Lung (tissue), 12 donors: ENCODE data around the gene MED12. TPM values are rescaled to one million over a fixed set of nuclear protein-coding genes. Genes with fewer than 3 reads are reported as not detected.

ENCODE experiments used
- ATAC-seq: fragments of 200-7000 bp; cut with Tn5 transposase; one replicate; pipeline ENCODE4 v1.9.1; 2020; ENCODE audit warnings: moderate number of reproducible peaks; ENCODE audit not compliant: insufficient read depth, low FRiP score
- DNase-seq, 3 donors: peaks; one replicate each; pipeline ENCODE4 v3.0.0-alpha.2; 2013 to 2017
- H3K27ac ChIP-seq, 2 donors: one replicate each; pipeline ENCODE4 v1.5.1; 2013; ENCODE audit warnings: mild to moderate bottlenecking in 2 of 2, moderate library complexity in 2 of 2, control low read depth in 1 of 2, inconsistent platforms in 1 of 2, low read depth in 1 of 2, low read length in 1 of 2
- H3K27me3 ChIP-seq, 3 donors: one replicate each; pipeline ENCODE4 v1.5.1; 2013; ENCODE audit warnings: low read length in 2 of 3; ENCODE audit not compliant: control insufficient read depth in 3 of 3, insufficient read depth in 3 of 3
- H3K36me3 ChIP-seq, 4 donors: one replicate each; pipeline ENCODE4 v1.5.1; 2013; ENCODE audit warnings: low read length in 4 of 4, mild to moderate bottlenecking in 1 of 4, moderate library complexity in 1 of 4; ENCODE audit not compliant: control insufficient read depth in 4 of 4, insufficient read depth in 4 of 4
- H3K4me1 ChIP-seq, 5 donors: one replicate each; pipeline ENCODE4 v1.5.1; 2013; ENCODE audit warnings: low read length in 5 of 5, mild to moderate bottlenecking in 2 of 5, moderate library complexity in 1 of 5; ENCODE audit not compliant: control insufficient read depth in 5 of 5, insufficient read depth in 5 of 5
- H3K4me3 ChIP-seq: one replicate; pipeline ENCODE4 v1.5.1; 2013; ENCODE audit warnings: mild to moderate bottlenecking, control low read depth, moderate library complexity
- H3K9ac ChIP-seq, 2 donors: one replicate each; pipeline ENCODE4 v1.5.1; 2013; ENCODE audit warnings: low read length in 2 of 2, control low read depth in 1 of 2; ENCODE audit not compliant: insufficient read depth in 1 of 2
- H3K9me3 ChIP-seq, 4 donors: one replicate each; pipeline ENCODE4 v1.5.1; 2013; ENCODE audit warnings: low read length in 3 of 4, mild to moderate bottlenecking in 1 of 4, moderate library complexity in 1 of 4; ENCODE audit not compliant: control insufficient read depth in 4 of 4, insufficient read depth in 3 of 4
- WGBS, 2 donors: extraction: QIAGEN DNeasy Blood & Tissue Kit; methylation state at CpG; one replicate each; pipeline ENCODE4 v1.1.7; 2013; 5-methylcytosine and 5-hydroxymethylcytosine counted together
- polyA plus RNA-seq, 2 donors: library from polyadenylated mRNA; stranded (reverse); fragments of 200-250 nt; gene quantifications; one replicate each; pipeline ENCODE4 v1.2.1, GENCODE V29; 2013
- total RNA-seq, 2 donors: library from RNA; depleted of rRNA in 1 of 2; stranded (reverse); fragments of >200 nt in 1 of 2; gene quantifications; one replicate each; pipeline ENCODE4 v1.2.1, GENCODE V29; 2014 to 2021
- TF ChIP-seq, protein P1 (sequence below): IDR thresholded peaks from 2 replicates; pipeline ENCODE4 v1.5.1; 2012; ENCODE audit warnings: mild to moderate bottlenecking; ENCODE audit errors: control extremely low read depth, extremely low read depth
- donor health status: control.
- donor health status: control.
- donor health status: Bipolar disorder and iron deficiency.
- donor health status: healthy.
- donor health status: DM: yes; HTN: yes; CAD: no.

Gene MED12
- total and polyA plus RNA-seq, 4 donors, result 10.3 to 41.1 (median 24.9) TPM

GRCh38 chrX:71162981-71163380 lies 44.6 kb downstream of the MED12 start:
- Histone ChIP-seq H3K9ac (no peak overlapping the region), H3K27me3 (peaks cover 0 to 3% (median 0%) of the 10 kb centered on the region in 3 donors), H3K9me3 (peaks cover 0 to 2% (median 0%) of the 10 kb centered on the region in 4 donors), H3K36me3 (no peaks in the 10 kb centered on the region), H3K4me3 (no peak overlapping the region), H3K4me1 (no peaks in the 10 kb centered on the region), H3K27ac (no peak overlapping the region)
- ATAC-seq (no peak), DNase-seq (no peak)
- 73 to 76% methylated on average over 4 of the region's 4 CpGs for WGBS, 2 donors
- TF ChIP-seq, protein P1, sequence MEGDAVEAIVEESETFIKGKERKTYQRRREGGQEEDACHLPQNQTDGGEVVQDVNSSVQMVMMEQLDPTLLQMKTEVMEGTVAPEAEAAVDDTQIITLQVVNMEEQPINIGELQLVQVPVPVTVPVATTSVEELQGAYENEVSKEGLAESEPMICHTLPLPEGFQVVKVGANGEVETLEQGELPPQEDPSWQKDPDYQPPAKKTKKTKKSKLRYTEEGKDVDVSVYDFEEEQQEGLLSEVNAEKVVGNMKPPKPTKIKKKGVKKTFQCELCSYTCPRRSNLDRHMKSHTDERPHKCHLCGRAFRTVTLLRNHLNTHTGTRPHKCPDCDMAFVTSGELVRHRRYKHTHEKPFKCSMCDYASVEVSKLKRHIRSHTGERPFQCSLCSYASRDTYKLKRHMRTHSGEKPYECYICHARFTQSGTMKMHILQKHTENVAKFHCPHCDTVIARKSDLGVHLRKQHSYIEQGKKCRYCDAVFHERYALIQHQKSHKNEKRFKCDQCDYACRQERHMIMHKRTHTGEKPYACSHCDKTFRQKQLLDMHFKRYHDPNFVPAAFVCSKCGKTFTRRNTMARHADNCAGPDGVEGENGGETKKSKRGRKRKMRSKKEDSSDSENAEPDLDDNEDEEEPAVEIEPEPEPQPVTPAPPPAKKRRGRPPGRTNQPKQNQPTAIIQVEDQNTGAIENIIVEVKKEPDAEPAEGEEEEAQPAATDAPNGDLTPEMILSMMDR, result no peak

DNA sequence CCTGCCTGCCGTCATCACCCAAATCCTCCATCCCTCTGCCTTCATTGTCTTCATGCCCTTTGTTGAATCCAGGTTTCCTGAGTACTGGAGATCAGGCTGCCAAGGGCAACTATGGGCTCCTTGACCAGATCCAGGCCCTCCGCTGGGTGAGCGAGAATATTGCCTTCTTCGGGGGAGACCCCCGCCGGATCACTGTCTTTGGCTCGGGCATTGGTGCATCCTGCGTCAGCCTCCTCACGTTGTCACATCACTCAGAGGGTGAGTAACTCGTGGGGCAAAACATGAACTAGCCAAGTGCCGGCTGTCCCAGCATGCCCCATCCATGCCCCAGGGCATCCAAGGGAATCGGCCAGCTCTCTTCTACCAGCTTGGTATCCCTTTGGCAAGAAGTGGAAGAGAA lies 45.7 kb downstream of the MED12 start:
- Histone ChIP-seq H3K9ac (no peak overlapping the region), H3K9me3 (peaks cover 0 to 2% (median 0%) of the 10 kb centered on the region in 4 donors), H3K27me3 (peaks cover 0 to 3% (median 0%) of the 10 kb centered on the region in 3 donors), H3K4me3 (no peak overlapping the region), H3K27ac (no peak overlapping the region), H3K4me1 (no peaks in the 10 kb centered on the region), H3K36me3 (no peaks in the 10 kb centered on the region)
- DNase-seq (no peak), ATAC-seq (no peak)
- WGBS, 2 donors, result 84 to 98% methylated on average over 9 to 12 of the region's 12 CpGs
- TF ChIP-seq, protein P1, result no peak

- DNase-seq, result no peak
- no peak overlapping the region for H3K27ac ChIP-seq
- no peak overlapping the region for H3K9ac ChIP-seq
- peaks cover 0 to 2% (median 0%) of the 10 kb centered on the region in 4 donors for H3K9me3 ChIP-seq
- H3K4me1 ChIP-seq, result peaks cover 0 to 2% (median 0%) of the 10 kb centered on the region in 5 donors
- WGBS, 2 donors, result 58 to 69% methylated on average over 5 to 6 of the region's 6 CpGs
- TF ChIP-seq, protein P1, result no peak
- no peaks in the 10 kb centered on the region for H3K36me3 ChIP-seq
- H3K27me3 ChIP-seq, result peaks cover 0 to 3% (median 0%) of the 10 kb centered on the region in 3 donors
- no peak for ATAC-seq
- no peak overlapping the region for H3K4me3 ChIP-seq
These were observed 48.1 kb downstream of the MED12 start for GRCh38 chrX:71166461-71166860.
